NB4 (cell line): ENCODE measurements around the gene ADH4.
"Not testable (repeated sequence)": the region's sequence is repeated elsewhere in the genome, so short reads cannot be mapped to it uniquely, and the experiment has no call there.

Experiments
- DNase-seq: peaks from one replicate; pipeline ENCODE4 v3.0.0; 2010; ENCODE audit warnings: low read depth
- H3K4me3 ChIP-seq: one replicate; pipeline ENCODE4 v1.5.1; 2011; ENCODE audit warnings: mild to moderate bottlenecking, low read depth, low read length, moderate library complexity
- MYC ChIP-seq: IDR thresholded peaks from 2 replicates; pipeline ENCODE4 v1.6.1; 2011; ENCODE audit warnings: low read depth, low read length
- POLR2A ChIP-seq: IDR thresholded peaks from 2 replicates; pipeline ENCODE4 v1.6.1; 2011; ENCODE audit warnings: mild to moderate bottlenecking; ENCODE audit not compliant: insufficient read length; ENCODE audit errors: extremely low read depth
- TF ChIP-seq, protein P1 (sequence below): IDR thresholded peaks from one replicate; pipeline ENCODE4 v1.5.1; 2012; ENCODE audit warnings: low read depth, low read length
- TF ChIP-seq, protein P2 (sequence below): IDR thresholded peaks from 2 replicates; pipeline ENCODE4 v1.6.1; 2011; ENCODE audit warnings: low read depth, low read length

Gene ADH4

DNA sequence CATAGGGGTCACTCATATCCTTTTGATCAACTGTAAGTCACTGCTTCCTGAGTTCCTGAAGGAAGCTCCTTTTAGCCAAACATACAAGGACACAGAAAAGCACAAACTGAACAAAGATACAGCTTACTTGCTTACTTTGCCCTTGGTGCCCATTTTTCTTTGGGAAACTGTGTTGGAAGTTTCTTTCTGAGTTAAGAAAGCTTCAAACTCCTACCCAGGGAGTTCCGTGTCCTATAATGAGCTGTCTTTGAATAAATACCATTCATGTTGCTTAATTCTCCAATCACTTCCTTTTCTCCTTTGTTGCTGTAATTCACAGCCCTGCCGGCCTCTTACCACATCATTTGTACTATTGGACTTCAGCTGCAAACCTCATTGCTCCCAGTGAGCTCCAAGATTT, at the start of gene ADH4:
TSS of gene ADH4 (minus strand) at position 228 of the 400 bp plus-strand sequence. CDS start at position 153, 75 bp downstream.
- no peak within 1 kb of the TSS for H3K4me3 ChIP-seq
- DNase-seq, result peak; percentile 15
- TF ChIP-seq MYC, result no peak
- TF ChIP-seq, protein P1, sequence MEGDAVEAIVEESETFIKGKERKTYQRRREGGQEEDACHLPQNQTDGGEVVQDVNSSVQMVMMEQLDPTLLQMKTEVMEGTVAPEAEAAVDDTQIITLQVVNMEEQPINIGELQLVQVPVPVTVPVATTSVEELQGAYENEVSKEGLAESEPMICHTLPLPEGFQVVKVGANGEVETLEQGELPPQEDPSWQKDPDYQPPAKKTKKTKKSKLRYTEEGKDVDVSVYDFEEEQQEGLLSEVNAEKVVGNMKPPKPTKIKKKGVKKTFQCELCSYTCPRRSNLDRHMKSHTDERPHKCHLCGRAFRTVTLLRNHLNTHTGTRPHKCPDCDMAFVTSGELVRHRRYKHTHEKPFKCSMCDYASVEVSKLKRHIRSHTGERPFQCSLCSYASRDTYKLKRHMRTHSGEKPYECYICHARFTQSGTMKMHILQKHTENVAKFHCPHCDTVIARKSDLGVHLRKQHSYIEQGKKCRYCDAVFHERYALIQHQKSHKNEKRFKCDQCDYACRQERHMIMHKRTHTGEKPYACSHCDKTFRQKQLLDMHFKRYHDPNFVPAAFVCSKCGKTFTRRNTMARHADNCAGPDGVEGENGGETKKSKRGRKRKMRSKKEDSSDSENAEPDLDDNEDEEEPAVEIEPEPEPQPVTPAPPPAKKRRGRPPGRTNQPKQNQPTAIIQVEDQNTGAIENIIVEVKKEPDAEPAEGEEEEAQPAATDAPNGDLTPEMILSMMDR, result no peak

DNA sequence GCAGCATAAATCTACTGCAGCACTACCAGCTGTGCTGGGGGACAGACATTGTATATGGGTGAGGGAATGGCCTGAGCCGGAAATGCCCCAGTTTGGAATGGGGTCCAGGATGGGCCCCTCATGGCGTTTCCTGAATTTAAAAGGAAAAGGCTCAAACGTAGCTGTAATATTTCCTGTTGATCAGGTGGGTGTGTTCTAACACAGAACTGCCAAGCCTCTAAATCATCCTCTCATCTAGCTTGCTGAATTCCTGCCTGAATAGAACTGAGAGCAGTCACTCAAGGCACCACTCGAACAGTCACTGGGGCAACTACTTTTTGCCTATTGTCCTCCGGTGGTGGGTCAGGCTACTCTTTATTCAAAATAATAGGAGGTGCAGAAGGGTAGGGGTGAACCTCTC, 46.2 kb upstream of the ADH4 start:
- TF ChIP-seq POLR2A (no peak), MYC (no peak)
- TF ChIP-seq, protein P1, result no peak
- TF ChIP-seq, protein P2, sequence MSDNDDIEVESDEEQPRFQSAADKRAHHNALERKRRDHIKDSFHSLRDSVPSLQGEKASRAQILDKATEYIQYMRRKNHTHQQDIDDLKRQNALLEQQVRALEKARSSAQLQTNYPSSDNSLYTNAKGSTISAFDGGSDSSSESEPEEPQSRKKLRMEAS, result no peak
- H3K4me3 ChIP-seq, result no peak overlapping the region
- no peak for DNase-seq

DNA sequence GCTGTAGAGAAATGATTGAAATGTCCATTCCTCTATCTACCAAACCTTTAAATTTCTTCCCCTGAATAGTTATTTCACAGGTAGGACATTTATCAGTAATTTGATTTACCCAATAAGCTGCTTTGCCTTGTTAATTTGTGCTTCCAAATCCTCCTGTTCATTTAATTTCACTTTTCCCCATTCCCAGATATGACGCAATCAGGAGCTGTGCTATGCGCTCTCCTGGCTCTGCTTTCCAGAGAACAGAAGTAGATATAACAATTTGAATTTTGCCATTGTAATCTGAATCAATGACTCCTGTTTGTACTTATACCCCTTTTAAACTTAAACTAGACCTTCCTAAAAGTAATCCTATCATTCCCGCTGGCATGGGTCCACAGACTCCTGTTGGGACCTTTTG, 45.8 kb upstream of the ADH4 start:
- not testable (repeated sequence) for DNase-seq, H3K4me3 ChIP-seq

DNA sequence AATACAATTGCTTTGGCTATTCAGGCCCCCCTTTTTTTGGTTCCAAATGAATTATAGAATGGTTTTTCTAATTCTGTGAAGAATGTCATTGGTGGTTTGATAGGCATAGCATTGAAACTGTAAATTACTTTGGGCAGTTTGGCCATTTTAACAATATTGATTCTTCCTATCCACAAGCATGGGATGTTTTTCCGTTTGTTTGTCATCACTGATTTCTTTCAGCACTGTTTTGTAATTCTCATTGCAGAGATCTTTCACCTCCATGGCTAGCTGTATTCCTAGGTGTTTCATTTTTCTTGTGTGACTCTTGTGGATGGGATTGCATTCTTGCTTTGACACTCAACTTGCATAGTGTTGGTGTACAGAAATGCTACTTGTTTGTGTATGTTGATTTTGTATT, 41.9 kb upstream of the ADH4 start:
- TF ChIP-seq POLR2A, result no peak
- TF ChIP-seq, protein P2, result no peak
- TF ChIP-seq, protein P1, result no peak
- TF ChIP-seq MYC, result no peak
- no peak overlapping the region for H3K4me3 ChIP-seq

DNA sequence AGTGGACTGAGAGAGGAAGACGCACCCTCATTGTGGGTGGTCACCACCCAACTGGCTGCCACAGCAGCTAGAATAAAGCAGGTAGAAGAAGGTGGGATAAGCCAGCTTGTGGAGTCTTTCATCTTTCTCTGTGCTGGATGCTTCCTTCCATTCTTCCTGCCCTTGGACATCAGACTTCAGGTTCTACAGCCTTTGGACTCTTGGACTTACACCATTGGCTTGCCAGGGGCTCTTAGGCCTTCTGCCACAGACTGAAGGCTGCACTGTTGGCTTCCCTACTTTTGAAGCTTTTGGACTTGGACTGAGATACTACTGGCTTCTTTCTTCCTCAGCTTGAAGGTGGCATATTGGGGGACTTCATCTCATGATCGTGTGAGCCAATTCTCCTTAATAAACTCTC, 41.5 kb upstream of the ADH4 start:
- DNase-seq, result no peak
- TF ChIP-seq MYC, result no peak
- TF ChIP-seq, protein P1, result no peak
- TF ChIP-seq, protein P2, result no peak
- no peak overlapping the region for H3K4me3 ChIP-seq

More for the DNA sequence above, 41.9 kb upstream of the ADH4 start:
- DNase-seq, result no peak

DNA sequence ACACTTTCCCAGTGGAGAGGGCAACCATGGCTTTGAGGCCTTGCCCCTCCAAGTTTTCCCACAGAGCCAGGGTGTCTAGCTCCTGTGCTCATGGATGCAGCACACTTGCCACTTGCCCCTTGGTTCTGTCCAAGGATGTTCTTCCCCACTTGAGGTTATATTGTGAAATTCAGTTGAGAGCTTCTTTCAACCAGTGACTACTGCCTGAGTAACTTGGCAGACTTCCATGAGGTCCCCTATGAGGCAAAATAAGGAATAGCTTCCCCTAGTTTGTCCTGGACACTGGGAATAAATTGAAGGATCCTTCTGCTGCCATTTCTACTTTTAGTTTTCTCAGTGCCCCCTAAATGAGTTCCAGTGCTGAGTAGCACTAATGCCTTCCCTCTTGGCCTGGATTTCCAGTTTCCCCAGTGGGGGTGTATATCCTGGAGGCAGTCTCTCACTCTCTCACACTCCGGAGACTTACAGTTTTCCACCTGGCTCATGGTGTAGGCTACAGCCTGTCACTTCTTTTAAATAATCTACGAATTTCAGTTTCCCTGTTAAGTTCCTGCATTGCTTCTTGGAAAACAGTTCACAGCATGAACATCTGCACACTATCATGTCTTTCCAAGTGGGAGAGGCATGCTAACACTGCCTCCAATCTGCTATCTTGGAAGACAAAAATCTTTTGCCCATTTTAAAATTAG, 36.4 kb upstream of the ADH4 start:
- H3K4me3 ChIP-seq, result no peak overlapping the region
- DNase-seq, result no peak
- TF ChIP-seq MYC, result no peak

DNA sequence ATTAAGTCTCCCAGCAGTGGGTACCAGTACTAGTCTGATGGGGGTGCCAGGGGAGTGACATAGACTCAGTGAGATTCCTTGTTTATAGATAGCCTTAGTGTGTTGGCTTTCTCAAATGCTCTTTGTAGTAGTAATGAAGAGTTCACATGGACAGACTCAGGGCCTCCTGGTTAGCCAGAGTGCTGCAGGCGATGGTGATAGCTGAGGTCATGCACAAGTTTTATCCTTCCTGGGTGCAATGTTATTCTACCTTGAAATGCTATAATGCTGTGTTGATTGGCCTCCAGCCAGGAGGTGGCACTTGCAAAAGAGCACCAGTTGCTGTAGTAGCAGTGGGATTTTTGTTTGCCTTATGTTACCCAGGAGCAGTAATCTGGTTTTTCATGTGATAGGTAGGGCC, 35.5 kb upstream of the ADH4 start:
- TF ChIP-seq, protein P1, result no peak
- TF ChIP-seq POLR2A (no peak), MYC (no peak)
- TF ChIP-seq, protein P2, result no peak
- no peak overlapping the region for H3K4me3 ChIP-seq
- DNase-seq, result no peak
